ENCODE data around the gene CDC42SE1.
"Not testable (repeated sequence)": the region's sequence is repeated elsewhere in the genome, so short reads cannot be mapped to it uniquely, and the experiment has no call there.

CDC42SE1 gene, protein sequence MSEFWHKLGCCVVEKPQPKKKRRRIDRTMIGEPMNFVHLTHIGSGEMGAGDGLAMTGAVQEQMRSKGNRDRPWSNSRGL

DNA sequence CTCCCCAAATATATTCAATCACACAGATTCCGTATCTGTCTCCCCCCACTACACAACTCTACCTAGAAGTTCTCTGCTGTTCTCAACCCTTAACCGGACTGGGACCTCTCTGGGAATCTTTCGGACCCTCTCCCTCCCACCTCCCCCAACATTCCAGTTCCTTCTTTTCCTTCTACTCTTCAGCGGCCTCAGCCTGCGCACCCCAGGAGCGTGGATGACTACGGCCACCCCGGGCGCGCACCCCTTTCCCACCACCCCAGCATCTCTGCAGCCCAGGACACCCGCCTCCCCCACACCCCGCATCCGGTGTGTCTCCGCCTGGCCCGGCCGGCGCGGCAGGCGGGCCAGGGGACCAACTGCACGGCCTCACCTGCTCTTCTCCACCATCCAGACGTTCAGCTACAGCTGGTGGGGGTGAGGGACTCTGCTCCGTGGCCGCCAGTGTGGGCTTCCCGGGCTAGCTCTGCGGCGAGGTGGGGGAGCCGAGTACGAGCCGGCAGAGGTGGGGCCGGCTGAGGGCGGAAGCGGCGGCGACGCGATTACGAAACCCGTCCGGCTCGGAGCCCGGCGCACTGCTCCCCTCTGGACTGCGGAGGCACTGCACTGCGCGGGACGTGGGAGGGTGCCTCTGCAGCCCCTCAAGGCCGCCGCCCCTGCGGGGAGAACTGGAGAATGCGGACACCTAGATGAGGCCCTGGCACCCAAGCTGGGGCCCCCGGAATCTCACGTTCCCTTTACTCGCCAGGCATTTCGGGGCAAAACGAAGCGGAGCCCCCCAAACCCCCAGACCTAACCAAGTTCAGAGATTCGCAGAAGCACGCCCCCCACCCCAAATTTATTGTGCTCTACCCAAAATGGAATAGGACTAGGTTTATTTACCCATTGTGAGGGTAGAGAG, at the start of gene CDC42SE1:
TSS of gene CDC42SE1 (minus strand) at position 514 of the 898 bp plus-strand sequence. CDS start 3,892 bp downstream, outside the sequence.
- peak; percentile 91 for DNase-seq

DNA sequence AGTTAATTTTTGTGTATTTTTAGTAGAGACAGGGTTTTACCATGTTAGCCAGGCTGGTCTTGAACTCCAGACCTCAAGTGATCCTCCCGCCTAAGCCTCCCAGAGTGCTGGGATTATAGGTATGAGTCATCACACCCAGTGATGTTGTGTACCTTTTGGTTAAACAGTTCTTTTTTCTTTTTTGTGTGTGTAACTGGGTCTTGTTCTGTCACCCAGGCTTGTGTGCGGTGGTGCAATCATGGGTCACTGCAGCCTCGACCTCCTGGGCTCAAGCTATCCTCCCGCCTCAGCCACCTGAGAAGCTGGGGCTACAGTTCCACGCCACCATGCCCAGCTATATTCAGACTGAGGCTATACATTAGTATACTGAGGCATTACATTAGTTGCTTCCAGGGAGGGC, 48.9 kb upstream of the CDC42SE1 start:
- no peak for DNase-seq

DNA sequence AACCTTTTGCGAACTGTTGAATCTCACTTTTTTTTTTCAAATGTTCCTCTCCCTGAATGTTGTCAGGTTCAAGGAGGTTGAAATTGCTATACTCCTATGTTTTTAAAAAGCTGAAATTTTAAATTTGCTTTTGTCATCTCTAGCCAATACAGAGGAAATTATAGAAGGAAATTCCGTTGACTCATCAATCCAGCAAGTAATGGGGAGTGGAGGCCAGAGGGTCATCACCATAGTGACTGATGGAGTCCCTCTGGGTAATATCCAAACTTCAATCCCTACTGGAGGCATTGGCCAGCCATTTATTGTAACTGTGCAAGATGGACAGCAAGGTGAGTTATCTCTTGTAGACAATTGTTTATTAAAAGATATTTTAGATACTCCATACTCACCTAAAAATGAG, 47.5 kb upstream of the CDC42SE1 start:
- no peak for DNase-seq

DNA sequence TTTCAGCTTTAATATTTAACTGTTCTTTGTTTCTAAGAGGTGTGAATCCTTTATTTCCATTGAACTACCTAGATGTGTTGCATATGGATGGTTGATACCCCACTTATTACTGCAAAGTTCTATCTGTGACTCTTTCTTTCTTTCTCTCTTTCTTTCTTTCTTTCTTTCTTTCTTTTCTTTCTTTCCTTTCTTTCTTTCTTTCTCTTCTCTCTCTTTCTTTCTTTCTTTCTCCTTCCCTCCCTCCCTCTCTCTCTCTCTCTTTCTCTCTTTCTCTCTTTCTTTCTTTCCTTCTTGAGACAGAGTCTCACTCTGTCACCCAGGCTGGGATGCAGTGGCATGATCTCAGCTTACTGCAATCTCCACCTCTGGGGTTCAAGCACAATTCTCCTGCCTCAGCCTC, 45.2 kb upstream of the CDC42SE1 start:
- DNase-seq = no peak

DNA sequence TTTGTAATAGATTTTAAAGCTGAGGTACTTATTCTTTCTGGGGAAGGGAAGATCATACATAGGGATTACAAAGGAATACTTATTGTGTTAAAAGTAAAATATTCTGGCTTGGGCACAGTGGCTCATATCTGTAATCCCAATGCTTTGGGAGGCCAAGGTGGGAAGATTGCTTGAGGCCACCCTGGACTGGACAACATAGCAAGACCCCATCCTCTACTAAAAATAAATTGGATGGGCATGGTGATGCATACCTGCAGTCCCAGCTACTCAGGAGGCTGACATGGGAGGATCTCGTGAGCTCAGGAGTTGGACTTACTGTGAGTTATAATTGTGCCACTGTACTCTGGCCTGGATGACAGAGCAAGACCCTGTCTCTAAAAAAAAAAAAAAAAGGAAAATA, 38.7 kb upstream of the CDC42SE1 start:
- no peak for DNase-seq

DNA sequence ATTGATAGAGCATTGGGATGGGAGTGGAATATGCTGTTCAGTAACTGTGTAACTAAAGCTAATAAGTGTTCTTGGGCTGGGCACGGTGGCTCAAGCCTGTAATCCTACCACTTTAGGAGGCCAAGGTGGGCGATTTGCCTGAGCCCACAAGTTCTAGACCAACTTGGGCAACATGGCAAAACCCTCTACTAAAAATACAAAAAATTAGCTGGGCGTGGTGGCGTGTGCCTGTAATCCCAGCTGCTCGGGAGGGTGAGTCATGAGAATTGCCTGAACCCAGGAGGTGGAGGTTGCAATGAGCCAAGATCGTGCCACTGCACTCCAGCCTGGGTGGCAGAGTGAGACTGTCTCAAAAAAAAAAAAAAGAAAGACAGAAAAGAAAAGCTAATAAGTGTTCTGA, 38.0 kb upstream of the CDC42SE1 start:
- DNase-seq = not testable (repeated sequence)

DNA sequence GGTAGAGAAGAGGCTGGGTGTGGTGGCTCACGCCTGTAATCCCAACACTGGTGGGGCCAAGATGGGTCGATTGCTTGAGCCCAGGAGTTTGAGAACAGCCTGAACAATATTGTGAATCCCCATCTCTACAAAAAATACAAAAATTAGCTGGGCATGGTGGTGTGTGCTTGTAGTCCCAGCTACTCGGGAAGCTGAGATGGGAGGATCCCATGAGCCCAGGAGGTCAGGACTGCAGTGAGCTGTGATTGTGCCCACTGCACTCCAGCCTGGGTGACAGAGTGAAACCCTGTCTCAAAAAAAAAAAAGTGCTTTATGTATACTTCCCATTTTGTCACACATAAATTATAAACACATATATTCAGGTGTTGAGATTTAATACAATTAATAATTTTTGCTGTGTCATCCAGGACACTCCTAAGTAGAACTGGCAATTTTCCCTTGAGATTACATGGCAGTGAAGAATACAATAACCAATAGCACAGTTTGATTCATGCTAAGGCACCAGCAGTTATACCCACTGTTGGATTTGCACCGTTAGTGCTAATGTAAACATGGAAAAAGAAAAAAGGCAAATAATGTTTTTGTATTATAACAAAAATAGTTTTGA, 26.6 kb upstream of the CDC42SE1 start:
- no peak for DNase-seq

GRCh38 chr1:151072224-151072623, 12.8 kb upstream of the CDC42SE1 start:
- DNase-seq = no peak

GRCh38 chr1:151070474-151071276, 11.3 kb upstream of the CDC42SE1 start, which contains the start of gene GABPB2:
Gene GABPB2, plus strand, starts transcription at chr1:151070761. Its CDS starts 17,429 bp downstream, at chr1:151088190.
- DNase-seq = peak; percentile 93

DNA sequence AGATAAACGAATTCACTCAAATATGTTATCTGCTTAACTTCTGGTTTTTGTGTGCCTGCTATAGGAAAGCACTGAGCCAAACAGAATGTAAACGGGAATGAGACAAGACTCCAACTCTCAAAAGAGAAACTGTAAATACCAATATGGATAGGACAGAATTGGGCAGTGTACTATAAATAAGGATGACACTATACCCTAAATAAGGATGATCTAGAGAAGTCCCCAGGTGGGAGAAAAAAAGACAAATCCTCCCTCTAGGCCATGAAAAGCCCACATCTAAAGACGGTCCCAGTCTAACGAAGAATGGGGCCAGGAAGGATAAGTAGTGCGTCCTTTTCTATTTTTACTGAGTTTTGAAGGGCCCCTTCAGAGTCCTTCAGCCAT, 9.7 kb upstream of the CDC42SE1 start:
- DNase-seq = no peak

DNA sequence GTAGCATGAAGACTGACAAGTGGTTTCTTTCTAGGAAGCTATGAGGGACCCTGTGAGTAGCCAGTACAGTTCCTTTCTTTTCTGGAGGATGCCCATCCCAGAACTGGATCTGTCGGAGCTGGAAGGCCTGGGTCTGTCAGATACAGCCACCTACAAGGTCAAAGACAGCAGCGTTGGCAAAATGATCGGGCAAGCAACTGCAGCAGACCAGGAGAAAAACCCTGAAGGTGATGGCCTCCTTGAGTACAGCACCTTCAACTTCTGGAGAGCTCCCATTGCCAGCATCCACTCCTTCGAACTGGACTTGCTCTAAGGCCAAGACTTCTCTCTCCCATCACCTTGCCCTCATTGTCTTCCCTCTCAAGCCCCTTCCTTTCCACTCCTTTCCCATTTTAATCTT, 7.8 kb upstream of the CDC42SE1 start:
- no peak for DNase-seq

DNA sequence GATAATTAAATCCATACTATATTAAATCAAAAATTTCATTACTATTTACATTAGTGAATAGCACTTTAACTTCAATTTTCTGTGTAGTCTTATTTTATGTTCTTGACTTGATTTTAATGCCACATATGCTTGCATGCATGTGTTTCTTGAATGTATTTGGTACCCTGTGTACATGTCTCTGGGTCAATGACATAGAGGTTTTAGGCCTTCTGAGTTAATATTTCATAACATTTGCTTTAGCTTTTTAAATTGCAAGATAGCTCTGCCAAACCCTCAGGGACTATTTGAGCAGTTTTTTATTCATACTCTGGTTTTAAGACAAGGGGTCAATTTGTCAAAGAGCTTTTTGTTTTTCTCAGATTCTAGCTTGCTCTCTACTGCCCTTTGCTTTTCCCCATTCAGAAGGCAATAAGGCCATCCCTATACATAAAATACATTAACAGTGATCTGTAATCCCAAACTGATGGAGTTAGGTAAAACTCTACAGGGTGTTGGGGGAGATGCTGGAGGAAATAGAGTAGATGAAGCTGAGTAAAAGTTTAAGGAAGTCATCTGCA, 5.7 kb upstream of the CDC42SE1 start:
- DNase-seq = no peak

- DNase-seq = no peak
Observed at GRCh38 chr1:151062741-151063371, 3.4 kb upstream of the CDC42SE1 start.

GRCh38 chr1:151061704-151062103, 2.3 kb upstream of the CDC42SE1 start:
- no peak for DNase-seq

DNA sequence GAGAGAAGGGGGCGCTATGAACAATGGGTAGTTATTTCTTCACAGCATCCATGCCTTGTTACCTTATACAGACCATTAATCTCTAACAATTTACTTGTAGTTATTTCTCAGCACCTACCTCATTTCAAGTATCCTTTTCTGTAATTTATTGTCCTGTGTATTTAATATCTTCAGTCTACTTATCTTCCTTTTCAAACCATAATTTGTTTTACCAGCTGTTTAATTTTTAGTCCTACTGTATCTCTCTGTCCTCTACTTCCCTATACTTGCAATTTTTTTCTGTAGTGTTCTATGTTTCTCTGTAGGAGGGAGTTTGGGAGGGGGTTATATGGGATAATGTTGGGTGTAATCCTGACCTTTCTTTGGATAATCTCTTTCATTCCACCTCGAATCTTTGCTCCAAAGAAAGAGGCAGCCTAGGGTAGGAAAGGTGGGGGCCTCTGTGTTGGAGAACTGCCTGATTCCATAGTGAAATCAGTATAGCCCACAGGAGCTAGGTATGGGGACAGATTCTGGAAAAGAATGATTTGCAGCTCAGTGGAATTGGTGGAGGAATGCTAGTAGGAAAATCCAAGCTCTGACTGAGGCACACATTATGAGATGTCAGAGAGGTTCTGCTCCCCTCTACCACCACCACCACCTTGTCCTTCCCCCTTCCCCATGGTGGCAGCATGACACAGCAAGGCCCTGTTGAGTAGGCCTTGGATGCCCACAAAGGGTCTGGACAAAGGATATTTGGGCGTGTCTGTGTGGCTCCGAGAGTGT, 1.4 kb upstream of the CDC42SE1 start:
- DNase-seq = no peak

DNA sequence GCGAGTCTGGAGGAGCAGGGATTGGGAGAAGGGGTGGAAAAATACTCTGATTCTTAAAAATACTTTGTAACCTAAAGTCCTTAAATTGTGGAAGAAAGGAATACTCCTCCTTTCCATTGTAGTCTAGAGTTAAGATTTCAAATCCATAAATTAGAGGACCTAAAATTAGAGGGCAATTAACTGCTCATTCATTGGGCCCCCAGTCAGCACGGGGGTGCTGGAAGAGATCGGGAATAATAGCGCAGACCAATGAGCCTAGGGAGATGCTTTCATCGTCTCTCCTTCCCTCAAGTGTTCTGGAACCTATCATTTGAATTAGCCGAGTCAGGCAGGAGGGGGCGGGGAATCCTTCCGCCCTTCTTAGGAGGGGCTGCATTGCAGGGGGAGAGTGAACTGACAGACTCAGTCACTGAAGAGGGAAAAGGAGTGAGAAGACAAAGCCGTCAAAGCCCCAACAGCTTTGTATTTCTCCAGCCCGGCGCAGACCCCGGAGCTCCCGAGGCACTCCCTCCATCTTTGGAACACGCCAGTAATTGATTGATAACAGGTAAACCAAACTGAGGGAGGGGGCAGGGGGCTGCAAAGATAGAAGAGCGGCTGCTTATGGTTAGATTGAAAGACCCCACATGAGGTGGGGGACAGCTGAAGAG, 710 bp upstream of the CDC42SE1 start, which contains the start of gene MLLT11:
TSS of gene MLLT11 (plus strand) at position 391 of the 650 bp plus-strand sequence. CDS start 6,828 bp downstream, outside the sequence.
- peak; percentile 35 for DNase-seq

DNA sequence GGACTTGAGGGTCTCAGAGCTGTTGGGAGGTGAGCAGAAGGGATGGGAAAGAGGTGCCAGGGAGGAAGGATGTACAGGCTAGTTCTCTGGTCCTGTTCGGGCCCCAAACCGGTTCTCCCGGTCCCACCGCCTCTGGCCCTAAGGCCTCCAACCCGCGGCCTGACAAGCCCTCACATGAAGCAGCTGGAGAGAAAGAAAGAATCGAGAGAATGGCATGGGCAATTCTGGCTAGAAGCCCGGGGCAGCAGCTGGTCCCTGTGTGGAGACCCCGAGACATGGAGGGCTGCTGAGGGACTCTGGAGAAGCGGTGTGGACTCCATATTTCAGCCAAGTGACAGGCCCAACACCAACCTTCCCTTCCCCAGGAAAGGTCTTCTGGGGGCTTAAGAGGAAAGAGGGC, 730 bp downstream of the CDC42SE1 start:
- no peak for DNase-seq

DNA sequence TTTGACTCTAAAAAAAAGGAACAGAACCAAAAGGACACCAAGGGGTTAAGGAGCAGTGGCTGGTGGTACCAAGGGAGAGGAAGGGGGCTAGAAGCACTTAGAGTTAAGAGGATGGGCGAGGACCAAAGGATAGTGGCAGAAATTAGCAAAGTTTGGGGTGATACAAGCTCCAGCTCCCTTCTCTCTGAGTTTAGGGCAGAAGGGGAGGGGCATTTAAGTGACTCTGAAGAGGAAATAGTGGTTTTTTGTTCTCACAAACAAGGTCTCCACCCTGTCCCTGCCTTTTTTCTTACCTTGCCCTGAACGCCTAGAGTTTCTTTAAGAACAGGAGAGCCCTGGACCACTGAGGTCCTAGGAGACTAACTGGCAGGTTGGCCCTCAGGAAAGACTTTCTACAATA, 3.3 kb downstream of the CDC42SE1 start:
- DNase-seq = no peak

DNA sequence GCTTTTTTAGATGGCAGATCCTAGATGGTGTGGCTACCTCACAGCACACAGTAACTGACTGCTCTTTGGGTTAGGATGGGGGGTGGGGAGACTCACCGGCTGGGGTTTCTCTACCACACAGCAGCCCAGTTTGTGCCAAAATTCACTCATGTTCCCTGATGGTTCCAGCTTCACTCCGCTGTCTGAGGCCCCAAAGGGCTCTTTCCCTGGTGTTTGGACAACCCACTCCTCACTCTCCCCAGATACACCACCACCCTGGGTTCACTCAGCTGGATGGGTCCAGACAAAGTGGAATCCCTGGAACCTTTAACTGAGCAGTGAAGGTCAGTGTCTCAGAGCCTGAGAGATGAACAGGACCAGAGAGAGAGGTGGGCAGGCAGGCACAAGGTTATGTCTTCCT, 3.8 kb downstream of the CDC42SE1 start:
- DNase-seq = no peak

- DNase-seq = no peak
Observed at GRCh38 chr1:151054971-151055547, 4.4 kb downstream of the CDC42SE1 start.

Measured in stimulated activated CD4-positive, alpha-beta T cell treated with anti-CD3 and anti-CD28 coated beads, Interleukin-15, amount 100 ng/mL, for 24 hours (primary cell).